SH-SY5Y (cell line): ENCODE results near the gene ITFG1.

ENCODE experiments used
- GATA2 ChIP-seq: IDR thresholded peaks from 2 replicates; pipeline ENCODE4 v1.6.1; 2011; ENCODE audit warnings: mild to moderate bottlenecking, low read depth, low read length
- GATA3 ChIP-seq: IDR thresholded peaks from 2 replicates; pipeline ENCODE4 v1.6.1; 2011; ENCODE audit warnings: low read depth, mild to moderate bottlenecking, low read length, moderate library complexity

GRCh38 chr16:47142821-47143676 is 317.8 kb downstream of the ITFG1 start:
- TF ChIP-seq GATA3 (no peak), GATA2 (no peak)
